ENCODE results near the gene CHMP2A. TPM values are rescaled to one million over a fixed set of nuclear protein-coding genes. Genes with fewer than 3 reads are reported as not detected.
A peak's percentile ranks its signal among the peaks of the same experiment; 100 is the strongest.

The CHMP2A gene
- total and polyA plus RNA-seq, 10 of the 15 experiments (the other 5 are each of a cell fraction or from before 2014, with no cell fraction given) = 69.5 to 172 (median 109) TPM

GRCh38 chr19:58519087-58519354, 35.9 kb downstream of the CHMP2A start:
- Histone ChIP-seq H3K4me3 (peak overlapping the region; percentile 89), H3K36me3 (ENCODE audit: control insufficient read depth in 2 of 2, insufficient read depth in 2 of 2, low read length in 1 of 2) (peaks cover 0 to 8% of the 10 kb centered on the region in 2 experiments; a peak in 3 of 4 replicates), H3K79me2 (ENCODE audit: control insufficient read depth, insufficient read depth, low read length) (peaks cover 39% of the 10 kb centered on the region), H2AFZ (ENCODE audit: control insufficient read depth, low read depth, low read length) (peak overlapping the region; percentile 49), H3K9ac (ENCODE audit: control insufficient read depth, insufficient read depth, low read length) (peak overlapping the region; percentile 90), H3K27ac (ENCODE audit: control insufficient read depth, insufficient read depth) (peak overlapping the region; percentile 88), H4K20me1 (ENCODE audit: control insufficient read depth, insufficient read depth) (no peaks in the 10 kb centered on the region), H3K4me1 (ENCODE audit: control insufficient read depth, insufficient read depth, low read length) (peaks cover 23% of the 10 kb centered on the region), H3K27me3 (replicated peaks in 1 of 2; ENCODE audit: control insufficient read depth in 2 of 2, insufficient read depth in 2 of 2, low read length in 1 of 2) (no peaks in the 10 kb centered on the region), H3K4me2 (ENCODE audit: control insufficient read depth, insufficient read depth) (peak overlapping the region; percentile 60), H3K9me3 (replicated peaks; ENCODE audit: control insufficient read depth, insufficient read depth, low read length) (no peaks in the 10 kb centered on the region)
- POLR2A ChIA-PET = interaction anchor here (0.7 to 3.0 kb wide), 7 partner anchors 30 to 241 kb away, joined by 3 to 16 read pairs (median 5); partner anchors contain the start of genes CHMP2A and UBE2M
- no peak for DNase-seq (ENCODE audit: low read depth, low spot score)
- WGBS (ENCODE audit: insufficient coverage, insufficient replicate concordance, low lambda C conversion rate, missing lambda C conversion rate) = 0% methylated on average over 14 of the region's 14 CpGs
- intact Hi-C loops (cut with micrococcal nuclease; ENCODE audit: unreplicated experiment) (loop anchor here (1.0 to 5.0 kb wide), 4 partner anchors 43 to 192 kb away; partner anchors contain the start of genes MZF1, ZNF446, ZNF837 and ZSCAN22), in situ Hi-C loops (cut with MboI) (no loop called here)
- no peak for FAIRE-seq
- RAD21 ChIA-PET (ENCODE audit: unreplicated experiment) = interaction anchor here (0.6 to 4.0 kb wide), 4 partner anchors 35 to 137 kb away, joined by 3 to 50 read pairs (median 14); no protein-coding TSS in a partner anchor
- CTCF ChIA-PET = interaction anchor here (0.9 to 4.2 kb wide), 11 partner anchors 14 to 781 kb away, joined by 3 to 67 read pairs (median 14); partner anchors contain the start of genes CHMP2A, ZNF497 and ZSCAN22
- no TSS peak for BruUV-seq (replicated peaks)
- ATAC-seq = peak; percentile 18
- SMC1A ChIA-PET (ENCODE audit: uncharacterized antibody, unreplicated experiment) = interaction anchor here (1.2 to 3.6 kb wide), 5 partner anchors 20 to 1019 kb away, joined by 3 to 43 read pairs (median 3); partner anchors contain the start of gene ZNF773
- TF ChIP-seq CREB1 (IDR thresholded peaks at IDR 0.05; ENCODE audit: low read depth) (0 out of 2 replicates have a peak, but pooled peaks have one; percentile 18), RAD21 (IDR thresholded peaks at IDR 0.05; ENCODE audit: insufficient read depth, low read depth, low read length) (0 out of 2 replicates have a peak, but pooled peaks have one; percentile 17), CHD4 (IDR thresholded peaks at IDR 0.05) (no peak), SKIL (IDR thresholded peaks at IDR 0.05; ENCODE audit: low read depth, poor library complexity, severe bottlenecking) (peak; percentile 14), SMAD5 (IDR thresholded peaks at IDR 0.05; ENCODE audit: low read depth) (0 out of 2 replicates have a peak, but pooled peaks have one; percentile 30), RB1 (IDR thresholded peaks at IDR 0.05; ENCODE audit: borderline replicate concordance) (no peak), SREBF1 (IDR thresholded peaks at IDR 0.05; ENCODE audit: low read length) (no peak), SIN3A (IDR thresholded peaks at IDR 0.05; ENCODE audit: low read depth, low read length) (no peak), BCL3 (IDR thresholded peaks at IDR 0.05; ENCODE audit: borderline replicate concordance, insufficient read depth, low read depth, low read length, poor library complexity, severe bottlenecking) (no peak), ZBTB40 (IDR thresholded peaks at IDR 0.05; ENCODE audit: borderline replicate concordance) (no peak), SMARCA5 (IDR thresholded peaks at IDR 0.05) (peak; percentile 13; the same call in 1 of the 2 replicates), CTCF (IDR thresholded peaks at IDR 0.05 in 2 of 3, conservative IDR thresholded peaks at IDR 0.05 in 1 of 3; ENCODE audit: control insufficient read depth in 2 of 3, extremely low read depth in 1 of 3, insufficient read depth in 1 of 3, low read depth in 3 of 3, low read length in 3 of 3) (peak in 2 of 3 experiments; percentile 58 to 65; a peak in 3 of 6 replicates), JUND (IDR thresholded peaks at IDR 0.05; ENCODE audit: low read depth, low read length) (no peak), SMC3 (IDR thresholded peaks at IDR 0.05; ENCODE audit: borderline replicate concordance, low read length) (peak; percentile 19; the same call in 1 of the 2 replicates)

Data from GM12878 (cell line).